Trophoblast cell (in vitro differentiated cells and primary cell): ENCODE data around the gene DLD.
"Not testable (repeated sequence)": the region's sequence is repeated elsewhere in the genome, so short reads cannot be mapped to it uniquely, and the experiment has no call there.

ENCODE experiments used
- DNase-seq, 2 donors: peaks; one replicate each; pipeline ENCODE4 v3.0.0-alpha.2; 2016
- H2AFZ ChIP-seq: 2 replicates; pipeline ENCODE4 v1.6.1; 2013; ENCODE audit warnings: low read length, moderate library complexity, mild to moderate bottlenecking; ENCODE audit not compliant: insufficient read depth, poor library complexity
- H2AK5ac ChIP-seq: 2 replicates; pipeline ENCODE4 v1.6.1; 2013; ENCODE audit warnings: mild to moderate bottlenecking, low read length
- H2BK120ac ChIP-seq: 2 replicates; pipeline ENCODE4 v1.6.1; 2013; ENCODE audit warnings: low read length, mild to moderate bottlenecking, moderate library complexity; ENCODE audit not compliant: insufficient read depth, poor library complexity
- H2BK12ac ChIP-seq: 2 replicates; pipeline ENCODE4 v1.6.1; 2013; ENCODE audit warnings: mild to moderate bottlenecking, low read length, moderate library complexity
- H2BK5ac ChIP-seq: 2 replicates; pipeline ENCODE4 v1.6.1; 2013; ENCODE audit warnings: low read length, low read depth, moderate library complexity, mild to moderate bottlenecking; ENCODE audit not compliant: poor library complexity
- H3K14ac ChIP-seq: 2 replicates; pipeline ENCODE4 v1.6.1; 2013; ENCODE audit warnings: mild to moderate bottlenecking, low read length
- H3K18ac ChIP-seq: 2 replicates; pipeline ENCODE4 v1.6.1; 2013; ENCODE audit warnings: mild to moderate bottlenecking, low read length
- H3K23ac ChIP-seq: 2 replicates; pipeline ENCODE4 v1.6.1; 2013; ENCODE audit warnings: low read length
- H3K27ac ChIP-seq: 2 replicates; pipeline ENCODE4 v1.5.1; 2013; ENCODE audit warnings: low read depth, mild to moderate bottlenecking, inconsistent platforms, low read length, moderate library complexity
- H3K27me3 ChIP-seq: 2 replicates; pipeline ENCODE4 v1.6.1; 2013; ENCODE audit warnings: inconsistent platforms, mild to moderate bottlenecking, low read length, moderate library complexity; ENCODE audit not compliant: insufficient read depth
- H3K36me3 ChIP-seq, 2 experiments: 1 replicate in 1 of 2; 2 replicates in 1 of 2; pipeline ENCODE4 v1.6.1; 2013; ENCODE audit warnings: low read length in 2 of 2, mild to moderate bottlenecking in 2 of 2, moderate library complexity in 1 of 2; ENCODE audit not compliant: insufficient read depth in 2 of 2, control insufficient read depth in 1 of 2
- H3K4ac ChIP-seq: 2 replicates; pipeline ENCODE4 v1.6.1; 2013; ENCODE audit warnings: low read depth, mild to moderate bottlenecking, low read length, moderate library complexity
- H3K4me1 ChIP-seq, 2 experiments: 1 replicate in 1 of 2; 2 replicates in 1 of 2; pipeline ENCODE4 v1.6.1; 2013; ENCODE audit warnings: low read length in 2 of 2, mild to moderate bottlenecking in 2 of 2, moderate library complexity in 1 of 2; ENCODE audit not compliant: insufficient read depth in 2 of 2, control insufficient read depth in 1 of 2
- H3K4me2 ChIP-seq: 2 replicates; pipeline ENCODE4 v1.6.1; 2013; ENCODE audit warnings: inconsistent platforms, mild to moderate bottlenecking, low read length, moderate library complexity
- H3K4me3 ChIP-seq: 2 replicates; pipeline ENCODE4 v1.5.1; 2013; ENCODE audit warnings: mild to moderate bottlenecking, low read depth, low read length, inconsistent platforms
- H3K79me1 ChIP-seq: one replicate; pipeline ENCODE4 v1.6.1; 2013; ENCODE audit warnings: low read length
- H3K79me2 ChIP-seq: 2 replicates; pipeline ENCODE4 v1.6.1; 2013; ENCODE audit warnings: low read length, mild to moderate bottlenecking; ENCODE audit not compliant: control insufficient read depth, insufficient read depth, poor library complexity
- H3K9ac ChIP-seq: 2 replicates; pipeline ENCODE4 v1.6.1; 2013; ENCODE audit warnings: mild to moderate bottlenecking, low read length
- H3K9me3 ChIP-seq: 2 replicates; pipeline ENCODE4 v1.6.1; 2013; ENCODE audit warnings: low read depth, mild to moderate bottlenecking, control low read depth, inconsistent platforms, low read length; ENCODE audit not compliant: insufficient read depth
- H4K12ac ChIP-seq: 2 replicates; pipeline ENCODE4 v1.6.1; 2013; ENCODE audit warnings: low read depth, mild to moderate bottlenecking, low read length, moderate library complexity
- H4K8ac ChIP-seq: 2 replicates; pipeline ENCODE4 v1.6.1; 2013; ENCODE audit warnings: low read depth, mild to moderate bottlenecking, low read length, moderate library complexity
- H4K91ac ChIP-seq: one replicate; pipeline ENCODE4 v1.6.1; 2013; ENCODE audit warnings: low read depth, mild to moderate bottlenecking, low read length, moderate library complexity
- WGBS: extraction: QIAGEN DNeasy Blood & Tissue Kit; methylation state at CpG from one replicate; pipeline ENCODE4 v1.1.7; 2013; ENCODE audit warnings: missing lambda C conversion rate; ENCODE audit not compliant: insufficient read length, insufficient coverage; ENCODE audit errors: extremely low coverage; 5-methylcytosine and 5-hydroxymethylcytosine counted together

DLD gene

DNA sequence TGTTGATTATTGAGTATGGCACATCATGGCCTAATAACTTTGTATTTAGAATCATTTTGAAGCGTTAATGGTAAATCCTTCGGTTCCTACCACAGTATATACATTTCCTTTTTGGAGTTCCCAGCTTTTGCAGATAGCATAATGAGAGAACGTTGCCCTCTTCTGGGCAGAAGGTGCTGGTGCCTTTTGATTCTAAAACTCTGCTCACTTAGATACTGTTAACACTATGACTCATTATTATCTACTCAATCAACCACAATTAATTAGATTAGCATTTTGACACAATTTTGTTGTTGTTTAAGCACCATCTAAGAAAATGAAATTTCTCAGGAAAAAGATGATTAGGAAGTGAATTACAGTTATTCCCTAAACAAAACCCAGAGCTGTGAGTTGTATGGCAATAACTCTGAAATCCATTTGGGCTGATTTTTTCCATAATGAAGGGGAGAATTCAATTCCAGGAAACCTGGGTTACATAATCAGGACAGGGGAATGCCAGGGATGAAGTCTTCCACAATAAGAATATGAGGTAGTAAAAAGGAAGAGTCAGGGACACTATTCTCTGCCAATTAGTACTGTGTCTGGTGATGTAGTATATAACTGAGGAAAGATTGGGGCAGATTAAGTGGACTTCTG is 11.5 kb upstream of the DLD start:
- Histone ChIP-seq H3K27ac (no peak overlapping the region), H2BK5ac (no peak overlapping the region), H3K14ac (no peak overlapping the region), H4K8ac (no peak overlapping the region), H3K18ac (no peak overlapping the region), H2BK12ac (no peak overlapping the region), H3K36me3 (no peaks in the 10 kb centered on the region), H3K9me3 (no peaks in the 10 kb centered on the region), H4K91ac (no peak overlapping the region), H3K4ac (no peak overlapping the region), H4K12ac (no peak overlapping the region), H3K23ac (no peak overlapping the region), H3K79me2 (no peaks in the 10 kb centered on the region), H3K79me1 (no peaks in the 10 kb centered on the region), H3K4me1 (no peaks in the 10 kb centered on the region), H3K27me3 (no peaks in the 10 kb centered on the region), H2AFZ (no peak overlapping the region), H3K9ac (no peak overlapping the region), H3K4me3 (no peak overlapping the region), H2BK120ac (no peak overlapping the region), H3K4me2 (no peak overlapping the region), H2AK5ac (no peak overlapping the region)
- peak in 1 of 2 donors; percentile 72 for DNase-seq
- no CpG with 5 or more reads among the region's 3 CpGs for WGBS

DNA sequence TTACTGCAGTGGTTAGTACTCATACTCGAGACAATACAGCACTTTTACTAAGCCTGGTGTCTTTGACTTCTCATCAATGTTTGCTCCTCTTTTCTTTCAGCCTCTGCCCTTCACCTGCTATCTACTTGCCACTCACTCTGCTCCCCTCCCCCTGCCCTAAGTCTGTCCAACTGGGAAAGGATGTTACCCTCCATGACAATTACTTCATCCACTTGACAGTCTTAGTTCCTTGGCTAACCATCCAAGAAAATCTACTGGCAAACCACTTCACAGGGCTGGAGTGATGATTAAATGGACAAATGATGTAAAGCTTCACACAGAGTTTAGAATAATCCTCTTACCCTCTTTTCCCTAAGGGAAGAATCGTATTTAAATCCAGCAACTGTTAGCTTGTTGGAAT is 8.2 kb upstream of the DLD start:
- no peak overlapping the region for H3K4ac ChIP-seq
- H3K36me3 ChIP-seq, result no peaks in the 10 kb centered on the region
- no peaks in the 10 kb centered on the region for H3K4me1 ChIP-seq
- no peak for DNase-seq
- H3K9me3 ChIP-seq, result no peaks in the 10 kb centered on the region
- H3K14ac ChIP-seq, result no peak overlapping the region
- no peak overlapping the region for H3K27ac ChIP-seq
- no peak overlapping the region for H3K4me2 ChIP-seq
- H3K9ac ChIP-seq, result peak overlapping the region; percentile 19
- no peak overlapping the region for H3K23ac ChIP-seq
- no CpG with 5 or more reads among the region's 2 CpGs for WGBS
- no peak overlapping the region for H2AK5ac ChIP-seq
- no peak overlapping the region for H3K18ac ChIP-seq
- no peaks in the 10 kb centered on the region for H3K27me3 ChIP-seq
- H3K79me1 ChIP-seq, result no peaks in the 10 kb centered on the region
- no peak overlapping the region for H4K91ac ChIP-seq
- no peak overlapping the region for H3K4me3 ChIP-seq
- no peak overlapping the region for H2BK120ac ChIP-seq
- H4K12ac ChIP-seq, result no peak overlapping the region
- no peaks in the 10 kb centered on the region for H3K79me2 ChIP-seq
- no peak overlapping the region for H4K8ac ChIP-seq
- no peak overlapping the region for H2AFZ ChIP-seq
- no peak overlapping the region for H2BK12ac ChIP-seq
- H2BK5ac ChIP-seq, result no peak overlapping the region

GRCh38 chr7:107884066-107884818 is 6.7 kb upstream of the DLD start:
- Histone ChIP-seq H3K4me3 (no peak overlapping the region), H2AK5ac (no peak overlapping the region), H3K18ac (no peak overlapping the region), H3K14ac (no peak overlapping the region), H3K9ac (no peak overlapping the region), H3K4ac (no peak overlapping the region), H4K12ac (no peak overlapping the region), H3K9me3 (no peaks in the 10 kb centered on the region), H2BK120ac (no peak overlapping the region), H4K8ac (no peak overlapping the region), H3K36me3 (no peaks in the 10 kb centered on the region), H2BK5ac (no peak overlapping the region), H2BK12ac (no peak overlapping the region), H3K4me1 (no peaks in the 10 kb centered on the region), H2AFZ (no peak overlapping the region), H3K27ac (no peak overlapping the region), H4K91ac (no peak overlapping the region), H3K79me1 (no peaks in the 10 kb centered on the region), H3K4me2 (no peak overlapping the region), H3K27me3 (no peaks in the 10 kb centered on the region), H3K79me2 (no peaks in the 10 kb centered on the region), H3K23ac (no peak overlapping the region)
- no CpG with 5 or more reads among the region's 6 CpGs for WGBS
- DNase-seq, result no peak

DNA sequence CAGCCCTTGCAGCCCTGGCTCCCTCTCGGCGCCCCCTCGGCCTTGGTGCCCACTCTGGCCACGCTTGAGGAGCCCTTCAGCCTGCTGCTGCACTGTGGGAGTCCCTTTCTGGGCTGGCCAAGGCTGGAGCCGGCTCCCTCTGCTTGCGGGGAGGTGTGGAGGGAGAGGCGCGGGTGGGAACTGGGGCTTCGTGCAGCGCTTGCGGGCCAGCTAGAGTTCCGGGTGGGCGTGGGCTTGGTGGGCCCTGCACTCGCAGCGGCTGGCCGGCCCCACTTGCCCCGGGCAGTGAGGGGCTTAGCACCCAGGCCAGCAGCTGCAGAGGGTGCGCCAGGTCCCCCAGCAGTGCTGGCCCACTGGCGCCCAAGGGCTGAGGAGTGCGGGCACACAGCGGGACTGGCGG is 3.2 kb upstream of the DLD start:
- not testable (repeated sequence) for H2BK5ac ChIP-seq, H3K23ac ChIP-seq, H3K27ac ChIP-seq, H3K36me3 ChIP-seq, H4K12ac ChIP-seq, H3K27me3 ChIP-seq, H3K79me1 ChIP-seq, H4K91ac ChIP-seq, H3K4me2 ChIP-seq, H2BK12ac ChIP-seq, H3K4me1 ChIP-seq, DNase-seq, H3K18ac ChIP-seq, H2AK5ac ChIP-seq, H2AFZ ChIP-seq, H4K8ac ChIP-seq, H3K79me2 ChIP-seq, H3K14ac ChIP-seq, H3K4ac ChIP-seq, H3K9ac ChIP-seq, H3K9me3 ChIP-seq, H2BK120ac ChIP-seq, H3K4me3 ChIP-seq
- no CpG with 5 or more reads among the region's 22 CpGs for WGBS
